ENCODE results near the gene NUP62.

The NUP62 gene

DNA sequence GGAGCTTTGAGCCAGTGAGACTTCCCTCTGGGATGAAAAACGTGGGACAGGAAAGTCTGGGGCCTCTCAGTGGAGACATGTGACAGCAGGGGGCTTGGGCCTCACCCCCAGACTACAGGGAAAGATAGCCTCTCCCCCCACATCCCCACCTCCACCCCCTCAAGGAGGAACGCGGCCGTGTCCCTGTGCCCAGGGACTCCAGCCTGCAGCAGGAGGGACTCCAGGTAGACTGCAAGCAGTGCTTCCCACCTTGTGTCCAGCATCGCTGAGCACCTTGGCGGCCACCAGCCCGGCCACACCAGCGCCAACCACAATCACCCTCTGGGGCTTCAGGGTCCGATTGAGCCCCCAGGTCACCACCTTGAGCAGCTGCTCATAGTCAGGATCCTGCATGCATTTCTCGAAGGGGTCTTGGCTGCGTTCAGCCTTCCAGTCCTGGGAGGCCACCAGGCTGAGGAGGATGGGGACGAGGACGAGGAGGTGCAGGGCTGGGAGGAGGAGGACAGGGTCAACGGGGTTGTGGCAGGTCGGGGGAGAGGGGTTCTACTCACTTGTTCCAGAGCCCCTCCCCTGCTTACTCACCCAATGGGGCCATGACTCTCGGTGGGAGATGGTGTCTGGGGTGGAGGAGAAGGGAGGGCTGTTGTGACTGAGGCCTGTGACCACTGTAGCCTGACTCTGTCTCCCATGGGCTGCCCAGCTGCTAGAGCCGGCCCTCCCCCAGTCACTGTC, 33.6 kb downstream of the NUP62 start:
- no peak for DNase-seq

DNA sequence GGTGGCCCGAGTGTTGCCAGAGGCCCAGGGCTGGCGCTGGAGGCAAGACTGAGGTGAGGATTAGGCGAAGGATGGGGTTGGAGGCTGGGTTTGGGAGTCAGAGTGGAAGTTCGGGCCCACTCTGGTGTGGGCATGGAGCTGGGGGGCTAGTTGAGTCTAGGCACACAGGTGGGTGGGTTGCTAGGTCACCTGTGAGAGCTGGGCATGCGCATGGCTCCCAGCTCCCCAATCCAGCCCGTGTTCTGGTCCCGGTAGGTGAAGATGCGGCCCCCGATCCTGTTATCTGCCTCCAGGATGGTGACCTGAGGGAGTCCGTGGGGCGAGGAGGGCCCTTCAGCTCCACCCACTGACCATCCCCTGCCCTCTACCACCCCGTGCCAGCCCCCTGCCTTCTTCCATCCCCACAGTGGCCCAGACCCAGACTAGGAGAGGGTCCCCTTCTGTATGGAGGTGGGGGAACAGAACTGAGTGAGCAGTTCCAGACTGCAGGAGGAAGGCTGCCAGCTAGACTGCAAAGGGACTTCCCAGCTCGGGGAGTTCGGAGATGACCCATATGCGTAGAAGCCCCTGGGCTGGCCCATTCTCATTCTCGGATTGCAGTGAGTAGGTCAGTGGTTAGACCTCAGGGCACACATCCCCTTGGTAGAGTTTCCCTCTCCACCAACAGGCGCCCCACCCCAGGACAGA, 34.3 kb downstream of the NUP62 start:
- DNase-seq = no peak

DNA sequence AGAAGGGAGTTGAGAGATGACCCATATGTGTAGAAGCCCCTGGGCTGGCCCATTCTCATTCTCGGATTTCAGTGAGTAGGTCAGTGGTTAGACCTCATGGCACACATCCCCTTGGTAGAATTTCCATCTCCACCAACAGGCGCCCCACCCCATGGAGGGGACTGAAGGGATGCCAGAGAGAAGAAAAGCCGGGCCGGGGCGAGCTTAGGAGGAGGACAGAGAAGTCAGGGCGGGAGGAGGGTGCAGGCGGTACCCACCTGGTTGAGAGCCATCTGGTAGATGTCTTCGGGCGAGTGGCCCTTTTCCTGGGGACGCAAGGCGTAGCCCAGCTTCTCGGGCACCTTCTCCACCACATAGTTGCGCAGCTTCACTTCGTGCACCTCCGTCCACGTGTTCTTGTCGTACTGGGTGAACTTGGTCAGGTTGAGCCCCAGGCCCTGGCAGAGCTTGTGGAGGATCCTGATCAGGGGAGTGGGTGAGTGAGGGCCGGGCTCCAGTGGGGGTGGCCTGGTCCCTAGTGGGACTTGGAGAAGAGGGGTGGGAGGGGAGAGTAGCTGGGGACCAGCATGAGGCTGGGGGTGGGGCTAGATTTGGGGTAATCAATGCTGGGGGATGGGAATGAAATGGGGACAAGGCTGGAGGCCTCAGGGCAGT, 35.2 kb downstream of the NUP62 start:
- DNase-seq = no peak

DNA sequence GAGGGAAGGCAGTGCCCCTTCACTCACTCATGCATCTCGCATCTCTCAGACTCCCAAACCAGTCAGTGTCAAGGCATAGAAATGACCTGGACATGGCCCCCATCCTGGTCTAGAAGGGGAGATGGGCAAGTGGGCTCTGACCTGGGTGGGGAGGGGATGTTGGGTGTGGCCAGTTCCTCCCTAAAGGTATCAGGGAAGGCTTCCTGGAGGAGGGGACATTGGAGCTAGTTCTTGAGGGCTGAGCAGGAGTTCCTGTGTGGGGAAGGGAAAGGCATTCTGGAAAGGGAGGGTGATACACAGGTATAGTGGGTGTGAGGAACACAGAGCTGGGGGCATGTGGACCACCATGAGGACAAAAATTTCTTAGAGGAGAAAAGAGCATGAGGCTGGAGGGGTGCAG, 36.6 kb downstream of the NUP62 start:
- no peak for DNase-seq

DNA sequence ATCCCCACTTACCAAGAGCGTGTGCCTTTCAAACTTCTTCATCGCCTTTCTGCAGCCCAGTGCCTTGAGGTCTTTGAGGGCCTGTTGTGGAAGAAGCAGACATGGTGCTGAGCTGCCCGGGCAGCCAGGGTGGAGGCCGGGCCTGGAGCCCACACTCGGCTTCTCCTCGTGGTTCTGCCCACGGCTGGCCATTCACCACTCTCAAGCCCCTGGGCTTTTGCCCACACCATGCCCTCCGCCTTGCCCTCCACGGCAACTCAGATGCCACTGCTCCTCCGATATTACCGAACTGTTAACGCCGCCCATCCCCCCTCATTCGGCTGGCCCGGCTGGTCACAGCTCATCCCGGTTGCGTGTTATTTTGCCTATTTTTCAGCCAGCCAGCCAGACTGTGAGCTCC, 37.9 kb downstream of the NUP62 start:
- no peak for DNase-seq

DNA sequence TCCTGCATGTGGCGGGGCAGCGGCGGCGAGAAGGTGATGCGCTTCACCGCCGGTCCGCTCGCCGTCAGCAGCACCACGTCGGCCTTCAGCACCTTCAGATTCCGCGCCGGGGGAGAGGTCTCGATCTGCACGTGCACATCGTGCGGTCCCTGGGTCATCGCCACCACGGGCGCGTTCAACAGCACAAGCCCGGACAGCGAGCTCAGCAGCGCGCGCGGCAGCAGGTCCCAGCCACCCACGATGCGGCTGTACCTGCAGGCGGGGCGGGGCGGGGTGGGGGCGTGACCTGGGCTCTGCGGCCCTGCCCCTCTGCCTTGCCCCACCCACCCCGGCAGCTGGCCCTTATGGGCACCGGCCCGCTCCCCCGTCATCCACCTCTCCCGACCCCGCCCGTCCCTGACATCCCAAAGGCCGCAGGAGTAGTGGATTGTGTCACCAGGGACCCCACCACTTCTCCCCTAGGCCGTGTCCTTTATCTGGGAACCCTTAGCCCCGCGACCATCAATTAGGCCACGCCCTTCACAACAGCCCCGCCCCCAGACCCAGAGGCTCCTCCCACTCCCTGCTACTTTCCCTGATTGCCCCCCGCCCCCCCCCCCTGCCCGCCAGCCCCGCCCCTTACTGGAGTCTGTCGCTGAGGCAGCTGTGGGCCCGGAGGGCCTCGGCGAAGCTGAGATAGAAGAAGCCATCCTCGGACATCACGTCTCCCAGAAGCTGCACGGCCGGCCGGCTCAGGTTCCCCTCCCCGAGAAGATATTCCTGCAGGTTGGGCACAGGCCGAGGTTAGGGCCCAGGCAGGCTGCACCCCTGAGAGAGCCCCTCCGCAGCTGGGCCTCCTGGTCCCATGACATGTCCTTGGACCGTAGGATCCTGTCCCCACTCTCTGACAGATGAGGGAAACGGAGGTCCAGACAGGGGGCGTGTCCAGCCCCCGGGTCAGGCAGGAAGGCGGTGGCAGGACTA, 38.7 kb downstream of the NUP62 start:
- DNase-seq = peak; percentile 35

DNA sequence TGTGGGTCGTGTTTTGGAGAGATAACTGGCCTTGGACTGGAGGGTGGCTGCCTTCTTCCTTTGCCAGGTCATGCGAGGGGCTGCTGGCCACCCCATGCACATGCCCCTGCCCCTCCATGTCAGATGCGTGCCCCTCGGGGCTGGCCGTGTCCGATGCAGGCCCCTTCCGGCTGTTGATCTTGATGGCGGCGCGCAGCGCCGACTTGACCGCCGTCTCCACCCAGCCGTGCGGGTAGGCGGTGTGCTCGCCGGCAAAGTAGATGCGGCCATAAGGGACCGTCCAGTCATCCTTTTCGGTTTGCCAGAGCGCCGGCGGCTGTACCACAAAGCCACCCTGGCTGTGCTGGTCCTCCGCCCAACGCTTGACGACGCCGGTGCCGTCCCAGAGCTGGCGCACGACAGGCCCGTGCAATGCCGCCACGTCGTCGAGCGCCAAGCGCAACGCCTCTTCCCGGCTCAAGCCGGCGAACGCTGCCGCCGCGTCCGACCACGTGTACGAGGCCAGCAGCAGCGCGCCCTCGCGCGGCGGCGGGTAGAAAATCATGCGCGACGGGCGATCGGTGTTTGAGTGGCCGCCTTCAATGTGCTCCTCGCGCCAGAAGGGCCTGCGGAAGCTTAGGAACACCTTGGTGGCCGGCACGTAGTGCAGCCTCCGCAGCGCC, 39.5 kb downstream of the NUP62 start:
- peak; percentile 51 for DNase-seq

DNA sequence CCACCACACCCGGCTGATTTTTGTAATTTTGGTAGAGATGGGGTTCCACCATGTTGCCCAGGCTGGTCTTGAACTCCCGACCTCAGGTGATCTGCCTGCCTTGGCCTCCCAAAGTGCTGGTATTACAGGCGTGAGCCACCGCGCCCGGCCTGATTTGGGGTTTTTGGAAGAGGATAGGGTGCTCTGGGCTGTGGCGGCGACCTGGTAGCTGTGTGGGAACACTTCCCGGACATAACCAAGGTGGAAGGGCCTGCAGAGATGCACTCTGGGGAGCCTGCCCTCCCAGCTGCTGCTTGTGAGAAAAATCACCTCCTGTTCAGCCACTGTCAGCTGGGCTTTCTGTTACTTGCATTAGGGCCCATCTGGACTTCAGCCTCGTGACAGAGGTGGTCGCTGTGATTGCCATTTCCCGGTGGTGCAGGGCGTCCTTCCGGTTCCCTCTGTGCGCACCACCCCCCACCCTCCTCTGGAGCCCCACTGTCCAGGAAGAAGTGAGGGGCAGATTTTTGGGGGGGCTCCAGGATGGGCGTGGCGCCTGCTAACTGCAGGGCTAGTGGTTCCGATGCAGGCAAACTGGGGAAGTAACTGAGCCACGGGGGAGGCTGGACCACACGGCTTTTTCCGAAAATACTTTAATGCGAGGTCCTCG, 40.1 kb downstream of the NUP62 start:
- no peak for DNase-seq

DNA sequence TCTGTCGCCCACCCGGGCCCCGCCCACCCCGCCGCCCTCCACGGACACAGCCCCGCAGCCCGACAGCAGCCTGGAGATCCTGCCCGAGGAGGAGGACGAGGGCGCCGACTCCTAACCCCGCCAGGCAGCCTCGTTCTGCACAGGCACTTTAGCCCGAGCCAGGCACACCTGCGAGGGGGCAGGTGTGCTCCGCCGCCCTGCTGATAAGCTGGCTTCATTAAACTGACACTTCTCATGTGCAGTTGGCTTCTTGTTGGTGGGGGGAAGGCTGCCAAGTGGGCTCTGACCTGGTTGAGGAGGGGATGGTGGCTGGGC, 40.8 kb downstream of the NUP62 start:
- DNase-seq = no peak

DNA sequence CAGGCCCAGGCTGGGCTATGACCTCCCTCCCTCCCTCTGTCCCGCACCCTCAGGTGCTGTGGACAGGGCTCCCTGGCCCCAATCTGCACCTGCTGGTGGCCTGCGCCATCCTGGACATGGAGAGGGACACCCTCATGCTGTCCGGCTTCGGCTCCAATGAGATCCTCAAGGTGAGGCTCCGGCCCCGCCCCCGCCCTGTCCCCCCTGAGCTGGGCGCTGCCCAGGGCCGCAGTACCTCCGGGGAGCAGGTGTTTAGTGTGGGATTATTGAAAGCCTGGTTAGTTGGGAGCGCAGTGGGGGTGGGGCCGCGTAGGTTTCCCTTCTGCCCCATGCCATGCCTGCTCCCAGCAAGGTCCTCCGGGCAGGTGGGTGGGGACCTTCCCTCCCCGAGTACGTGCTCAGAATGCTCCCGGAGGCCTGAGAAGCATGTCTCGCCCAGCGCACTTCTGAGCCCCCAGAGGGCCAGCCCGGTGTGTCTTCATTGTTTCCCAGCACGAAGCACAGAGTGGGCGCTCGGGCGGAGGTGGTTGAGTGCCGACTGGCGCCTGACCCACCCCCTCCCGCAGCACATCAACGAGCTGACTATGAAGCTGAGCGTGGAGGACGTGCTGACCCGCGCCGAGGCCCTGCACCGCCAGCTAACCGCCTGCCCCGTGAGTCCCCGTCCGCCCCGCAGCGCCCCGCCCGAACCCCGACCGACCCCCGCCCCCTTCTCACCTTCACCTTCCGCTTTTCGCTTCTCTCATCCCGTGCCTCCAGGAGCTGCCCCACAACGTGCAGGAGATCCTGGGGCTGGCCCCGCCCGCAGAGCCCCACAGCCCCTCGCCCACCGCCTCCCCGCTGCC, 41.4 kb downstream of the NUP62 start:
- DNase-seq = no peak

DNA sequence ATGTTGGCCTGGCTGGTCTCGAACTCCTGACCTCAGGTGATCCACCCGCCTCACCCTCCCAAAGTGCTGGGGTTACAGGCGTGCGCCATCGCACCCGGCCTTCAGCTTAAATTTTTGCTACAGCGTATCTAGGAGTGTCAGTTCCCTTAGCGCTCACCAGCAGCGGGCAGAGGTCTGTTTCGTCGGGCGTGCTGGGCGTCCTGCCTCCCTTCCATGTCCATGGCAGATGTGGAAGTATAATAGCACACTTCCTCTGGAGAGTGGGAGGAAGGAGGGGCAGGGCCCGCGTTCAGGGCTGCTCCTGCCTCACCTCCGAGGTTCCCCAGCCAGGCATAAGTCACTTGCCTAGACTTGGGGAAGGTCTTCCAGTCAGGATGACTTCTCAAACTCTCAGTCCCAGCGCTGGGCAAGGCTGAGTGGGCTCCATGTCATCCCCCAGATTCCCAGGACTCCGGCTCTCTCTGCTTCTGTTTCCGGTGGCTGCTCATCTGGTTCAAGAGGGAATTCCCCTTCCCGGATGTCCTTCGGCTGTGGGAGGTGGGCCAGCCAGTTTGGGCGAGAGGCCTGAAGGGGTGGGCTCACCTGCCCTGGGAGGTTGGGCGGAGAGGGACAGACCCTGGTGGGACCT, 42.2 kb downstream of the NUP62 start:
- no peak for DNase-seq

DNA sequence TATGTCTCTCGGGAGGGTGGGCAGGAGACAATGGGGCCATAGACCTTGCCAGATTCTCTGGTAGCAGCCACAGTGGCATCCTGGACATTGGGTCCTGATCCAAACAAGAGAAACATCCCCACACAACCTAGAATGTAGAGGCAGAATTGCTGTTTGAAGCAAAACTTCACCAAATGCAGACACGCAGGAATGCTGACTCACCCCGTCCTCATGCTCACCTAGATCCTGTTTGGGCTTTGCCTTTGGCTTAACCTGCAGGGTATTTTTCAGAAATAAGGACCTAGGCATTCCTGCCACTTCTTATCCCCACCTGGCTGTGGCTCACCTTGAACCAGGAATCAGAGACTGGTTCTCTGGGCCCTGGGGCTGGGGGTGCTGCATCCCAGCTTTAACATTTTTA, 44.5 kb downstream of the NUP62 start:
- DNase-seq = no peak

DNA sequence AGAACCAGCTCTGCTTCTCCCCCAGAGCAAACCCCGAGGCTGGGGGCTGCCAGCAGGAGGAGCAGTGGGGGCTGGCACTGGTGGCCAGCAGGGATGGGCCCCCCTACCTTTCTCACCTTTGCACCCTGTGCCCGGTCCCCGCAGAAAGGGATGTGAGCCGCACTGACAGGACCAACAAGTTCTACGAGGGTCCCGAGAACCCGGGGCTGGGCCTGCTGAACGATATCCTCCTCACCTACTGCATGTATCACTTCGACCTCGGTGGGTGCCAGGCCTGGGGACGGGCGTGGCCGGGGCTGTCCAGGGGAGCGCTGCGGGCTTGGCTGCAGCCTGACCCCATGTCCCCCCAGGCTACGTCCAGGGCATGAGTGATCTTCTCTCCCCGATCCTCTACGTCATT, 45.2 kb downstream of the NUP62 start:
- DNase-seq = no peak

DNA sequence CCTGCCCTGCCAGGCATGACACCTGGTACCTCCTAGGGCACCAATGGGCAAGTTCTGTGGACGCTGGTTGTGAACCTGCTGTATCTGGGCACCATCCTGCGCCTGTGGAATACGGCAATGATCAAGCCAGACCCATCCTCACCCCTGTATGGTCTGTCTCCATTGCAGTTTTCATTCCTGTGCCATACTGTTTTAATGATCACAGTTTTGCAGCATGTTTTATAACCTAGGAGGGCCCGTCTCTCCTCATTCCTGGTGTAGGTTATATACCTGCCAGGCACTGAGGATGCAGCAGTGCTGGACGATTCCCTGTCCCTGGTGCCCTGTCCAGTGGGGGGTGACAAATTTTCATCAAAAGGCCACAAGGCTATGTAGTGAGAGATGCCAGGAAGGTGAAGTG, 46.2 kb downstream of the NUP62 start:
- no peak for DNase-seq

DNA sequence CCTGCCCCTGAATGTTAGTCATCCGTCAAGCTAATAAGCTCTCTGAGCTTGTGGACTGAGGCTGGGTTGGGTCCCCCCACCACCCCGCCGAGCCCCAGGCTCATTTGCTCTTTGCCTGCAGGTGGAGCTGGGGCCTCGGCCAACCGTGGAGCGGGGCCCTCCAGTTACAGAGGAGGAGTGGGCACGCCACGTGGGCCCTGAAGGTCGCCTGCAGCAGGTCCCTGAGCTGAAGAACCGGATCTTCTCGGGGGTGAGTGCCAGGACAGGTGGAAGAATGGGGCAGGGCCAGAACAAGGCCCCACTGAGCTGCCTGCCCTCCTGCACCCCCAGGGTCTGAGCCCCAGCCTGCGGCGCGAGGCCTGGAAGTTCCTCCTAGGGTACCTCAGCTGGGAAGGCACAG, 46.7 kb downstream of the NUP62 start:
- DNase-seq = no peak

DNA sequence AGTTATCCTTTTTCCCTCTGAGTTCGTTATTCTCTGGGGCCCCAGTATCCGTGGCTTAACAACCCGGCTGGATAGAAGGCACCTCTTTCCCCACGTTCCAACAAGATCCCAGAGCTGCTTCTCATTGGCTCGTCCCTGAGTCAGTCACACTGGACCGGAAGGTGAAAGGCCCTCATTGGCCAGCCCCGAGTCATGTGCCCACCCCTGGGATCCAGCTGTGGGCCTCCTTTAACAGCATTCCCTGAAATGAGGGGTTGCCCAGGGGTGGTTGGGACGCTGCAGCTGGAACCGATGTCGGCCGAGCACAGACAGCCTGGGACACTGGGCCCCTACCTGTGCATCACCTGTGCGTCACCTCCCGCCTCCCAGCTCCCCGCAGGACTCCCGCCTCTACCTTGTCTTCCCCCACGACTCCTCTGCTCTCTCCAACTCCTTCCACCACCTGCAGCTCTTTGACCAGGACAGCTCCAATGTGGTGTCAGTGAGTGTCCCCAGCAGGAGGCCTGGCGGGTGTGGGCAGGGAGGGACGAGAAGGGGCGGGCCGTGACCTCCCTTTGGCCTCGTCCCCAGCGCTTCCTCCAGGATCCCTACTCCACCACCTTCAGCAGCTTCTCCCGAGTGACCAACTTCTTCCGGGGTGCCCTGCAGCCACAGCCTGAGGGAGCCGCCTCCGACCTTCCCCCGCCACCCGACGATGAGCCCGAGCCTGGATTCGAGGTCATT, 47.5 kb downstream of the NUP62 start:
- no peak for DNase-seq

DNA sequence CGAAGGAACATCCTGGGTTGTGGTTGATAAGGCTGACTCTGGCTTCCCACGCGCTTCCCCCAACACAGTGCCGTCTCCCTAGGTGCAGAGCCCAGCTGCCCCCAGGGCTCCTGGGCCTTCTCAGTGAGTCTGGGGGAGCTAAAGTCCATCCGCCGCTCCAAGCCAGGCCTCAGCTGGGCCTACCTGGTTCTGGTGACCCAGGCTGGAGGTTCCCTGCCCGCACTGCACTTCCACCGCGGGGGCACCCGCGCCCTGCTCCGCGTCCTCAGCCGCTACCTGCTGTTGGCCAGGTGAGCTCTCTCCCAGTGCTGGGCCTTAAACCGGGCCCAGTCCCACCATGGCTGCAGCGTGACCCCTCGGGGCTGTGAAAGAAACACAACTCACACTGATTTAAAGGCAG, 48.1 kb downstream of the NUP62 start:
- DNase-seq = no peak

DNA sequence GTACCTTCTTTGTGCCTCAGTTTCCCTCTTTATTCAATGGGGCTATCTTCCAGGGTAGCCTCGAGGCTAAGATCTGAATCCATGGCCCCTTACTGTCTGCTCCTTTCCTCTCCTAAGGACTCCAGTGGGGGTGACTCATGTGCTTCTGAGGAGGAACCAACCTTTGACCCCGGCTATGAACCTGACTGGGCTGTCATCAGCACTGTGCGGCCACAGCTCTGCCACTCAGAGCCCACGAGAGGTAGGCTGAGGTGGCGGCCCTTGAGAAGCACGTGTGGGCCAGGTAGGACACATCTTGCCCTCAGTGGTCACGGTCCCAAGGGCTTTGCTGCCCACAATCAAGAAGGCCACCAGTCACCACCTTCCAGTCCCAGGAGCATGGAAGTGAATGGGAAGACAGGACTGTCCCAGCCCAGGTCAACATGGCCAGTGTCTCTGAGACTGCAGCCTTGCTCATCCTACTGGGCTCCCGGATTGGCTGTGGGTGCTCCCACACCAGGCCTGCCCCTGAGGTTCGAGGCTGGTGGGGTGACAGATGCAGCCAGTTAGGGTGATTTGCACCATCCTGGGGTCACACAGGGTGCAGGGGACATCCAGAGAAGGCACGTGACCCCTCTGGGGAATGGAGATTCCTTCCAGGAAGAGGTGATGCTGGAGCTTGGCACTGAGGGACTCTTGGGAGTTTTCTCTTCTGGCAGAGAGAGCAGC, 49.0 kb downstream of the NUP62 start:
- no peak for DNase-seq

DNA sequence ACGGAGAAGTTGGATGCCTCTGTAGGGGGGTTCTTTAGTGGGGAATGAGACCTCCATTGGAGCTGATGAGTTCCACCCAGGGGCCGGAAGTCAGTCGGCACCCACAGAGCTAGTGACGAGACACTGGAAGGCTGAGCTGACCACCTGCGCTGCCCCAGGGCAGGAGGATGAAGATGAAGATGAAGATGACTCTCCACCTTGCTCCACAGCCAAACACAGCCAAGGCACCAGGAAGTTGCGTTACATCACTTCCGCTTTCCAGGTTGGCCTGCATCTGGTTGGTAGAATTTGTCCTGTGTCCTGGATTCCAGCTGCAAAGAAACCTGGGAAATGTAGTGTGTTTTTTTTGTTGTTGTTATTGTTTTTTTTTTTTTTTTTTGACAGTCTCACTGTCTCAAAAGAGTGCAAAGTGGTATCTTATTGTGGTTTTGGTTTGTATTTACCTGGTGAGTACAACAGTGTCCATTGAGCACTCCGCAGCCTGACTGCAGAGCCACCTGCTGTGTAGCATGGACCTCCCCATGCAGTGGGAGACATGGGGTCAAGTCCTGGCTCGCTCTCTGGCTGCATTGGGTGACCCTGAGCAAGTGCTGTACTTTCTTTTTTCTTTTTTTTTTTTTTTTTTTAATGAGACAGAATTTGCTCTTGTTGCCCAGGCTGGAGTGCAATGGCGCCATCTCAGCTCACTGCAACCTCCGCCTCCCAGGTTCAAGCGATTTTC, 49.9 kb downstream of the NUP62 start:
- DNase-seq = no peak

Data from NCI-H1092 treated with DMSO at 0.1 percent for 48 hours (cell line).